HS-27A (cell line): Measurements from ENCODE around the gene CAMK2B.
"Not testable (repeated sequence)": the region's sequence is repeated elsewhere in the genome, so short reads cannot be mapped to it uniquely, and the experiment has no call there.

Source experiments
- DNase-seq: peaks from one replicate; pipeline ENCODE4 v3.0.0-alpha.2; 2012; ENCODE audit warnings: low read depth, missing footprints

The CAMK2B gene

DNA sequence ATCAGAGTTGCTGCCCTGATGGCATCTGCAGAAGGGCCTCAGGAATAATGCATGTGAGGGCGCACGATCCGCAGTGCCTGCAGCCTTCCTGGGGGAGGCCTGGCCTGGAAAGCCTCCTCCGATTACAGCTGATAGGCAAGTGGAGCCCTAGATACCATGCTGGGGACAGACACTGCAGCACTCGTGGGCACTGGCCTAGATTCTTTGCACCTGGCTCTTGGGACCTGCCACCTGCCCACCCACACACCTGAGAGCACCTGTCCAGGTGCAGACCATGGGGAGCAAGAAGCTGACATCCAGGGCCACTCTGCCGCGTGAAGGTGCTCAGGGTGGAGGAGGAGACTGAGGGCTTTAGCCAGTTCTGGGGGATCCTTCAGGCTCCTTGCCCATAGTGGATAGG, 109.9 kb downstream of the CAMK2B start:
- no peak for DNase-seq

DNA sequence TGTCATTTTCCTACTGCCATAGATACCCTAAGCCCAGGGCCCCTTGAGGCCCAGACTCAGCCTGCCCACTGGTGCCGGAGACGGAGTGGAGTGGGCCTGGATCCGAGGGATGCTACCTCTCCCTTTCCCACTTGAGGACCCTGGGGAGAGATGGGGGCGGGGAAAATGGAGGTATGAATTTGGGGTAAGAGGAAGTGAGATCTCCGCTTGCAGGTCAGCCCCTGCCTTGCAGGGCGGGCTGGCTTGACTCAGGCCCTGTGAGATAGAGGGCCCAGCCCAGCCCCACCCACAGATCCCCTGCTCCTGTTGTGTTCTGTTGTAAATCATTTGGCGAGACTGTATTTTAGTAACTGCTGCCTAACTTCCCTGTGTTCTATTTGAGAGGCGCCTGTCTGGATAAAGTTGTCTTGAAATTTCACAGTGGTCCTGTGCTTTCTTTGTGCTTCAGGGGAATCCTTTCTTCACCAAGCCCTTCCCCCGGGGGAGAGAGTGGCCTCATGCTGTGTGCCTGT, 111.5 kb downstream of the CAMK2B start:
- DNase-seq: no peak

DNA sequence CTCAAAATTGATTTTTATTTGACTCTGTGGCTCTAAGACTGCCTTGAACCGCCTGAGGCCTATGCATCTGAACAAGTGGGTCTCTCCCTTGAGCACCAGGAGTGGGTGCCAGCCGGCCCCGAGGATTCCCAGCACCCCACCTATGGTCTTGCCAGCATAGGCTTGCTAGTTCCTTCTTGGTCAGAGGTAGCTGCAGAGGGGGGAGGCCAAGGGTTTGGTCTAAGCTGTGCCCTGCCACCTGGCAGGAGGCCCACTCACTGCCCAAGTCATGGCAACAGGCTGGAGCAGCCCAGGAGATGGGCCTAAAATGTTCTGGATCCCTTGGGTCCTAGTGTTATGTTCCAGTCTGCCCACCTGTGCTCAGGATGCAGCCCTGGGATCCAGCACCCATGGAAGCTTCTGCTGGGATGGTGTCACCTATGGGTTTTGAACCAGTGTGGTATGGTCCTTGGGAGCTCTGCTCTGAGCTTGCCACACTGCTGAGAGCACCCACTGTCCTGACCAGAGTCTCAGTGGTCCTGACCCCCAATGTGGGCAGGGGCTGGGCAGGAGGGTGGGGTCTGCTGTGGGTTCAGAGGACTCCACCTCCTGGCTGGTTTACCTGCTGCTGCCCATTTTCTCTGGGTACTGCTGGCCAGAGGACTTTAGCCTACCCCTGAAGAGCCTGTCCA, 112.1 kb downstream of the CAMK2B start:
- no peak for DNase-seq

DNA sequence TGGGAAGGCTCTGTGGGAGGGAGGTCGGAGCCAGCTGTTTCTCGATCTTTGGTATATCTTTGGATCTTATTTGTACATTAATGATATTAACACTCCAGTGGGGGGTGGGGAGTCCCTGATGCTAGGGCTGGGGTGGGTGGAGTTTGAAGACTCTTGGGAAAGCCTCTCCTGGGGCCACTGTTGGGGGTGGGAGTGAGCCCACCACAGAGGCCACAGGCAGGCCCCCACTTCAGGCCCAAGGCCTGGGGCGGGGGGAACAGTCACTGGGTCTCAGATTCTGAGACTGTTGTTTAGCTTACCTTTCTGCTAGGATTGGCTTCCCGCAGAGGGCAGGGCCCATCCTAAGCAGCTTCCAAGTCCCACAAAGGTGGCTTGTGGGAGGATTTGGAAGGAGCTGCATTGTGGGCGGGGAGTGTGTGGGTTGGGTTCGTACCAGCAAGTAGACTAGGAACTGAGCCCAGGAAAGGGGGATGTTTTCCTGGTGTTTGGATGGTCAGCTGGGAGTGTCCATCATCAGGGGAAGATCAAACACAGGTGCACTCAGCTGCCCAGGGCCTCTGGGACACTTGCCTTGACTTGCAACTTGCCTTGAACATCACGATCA, 112.7 kb downstream of the CAMK2B start:
- no peak for DNase-seq

DNA sequence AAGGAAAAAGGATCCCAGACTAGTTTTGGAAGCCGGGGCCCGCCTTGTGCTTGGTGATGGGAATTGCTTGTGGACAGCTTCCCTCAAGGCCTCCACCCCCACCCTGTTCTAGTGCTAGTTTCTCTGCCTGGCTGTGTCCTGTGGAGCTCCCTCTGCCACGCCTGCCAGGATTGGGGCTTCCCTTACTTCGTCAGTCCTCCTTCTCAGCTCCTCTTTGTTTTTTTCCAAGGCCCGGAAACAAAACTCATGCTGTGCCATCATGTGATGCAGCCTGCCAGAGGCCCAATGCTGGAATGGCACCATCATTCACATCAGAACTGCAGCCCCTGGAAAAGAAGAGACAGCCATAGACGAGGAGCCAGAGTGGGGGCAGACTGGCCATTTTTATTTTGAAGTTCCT, 113.4 kb downstream of the CAMK2B start:
- DNase-seq: no peak

DNA sequence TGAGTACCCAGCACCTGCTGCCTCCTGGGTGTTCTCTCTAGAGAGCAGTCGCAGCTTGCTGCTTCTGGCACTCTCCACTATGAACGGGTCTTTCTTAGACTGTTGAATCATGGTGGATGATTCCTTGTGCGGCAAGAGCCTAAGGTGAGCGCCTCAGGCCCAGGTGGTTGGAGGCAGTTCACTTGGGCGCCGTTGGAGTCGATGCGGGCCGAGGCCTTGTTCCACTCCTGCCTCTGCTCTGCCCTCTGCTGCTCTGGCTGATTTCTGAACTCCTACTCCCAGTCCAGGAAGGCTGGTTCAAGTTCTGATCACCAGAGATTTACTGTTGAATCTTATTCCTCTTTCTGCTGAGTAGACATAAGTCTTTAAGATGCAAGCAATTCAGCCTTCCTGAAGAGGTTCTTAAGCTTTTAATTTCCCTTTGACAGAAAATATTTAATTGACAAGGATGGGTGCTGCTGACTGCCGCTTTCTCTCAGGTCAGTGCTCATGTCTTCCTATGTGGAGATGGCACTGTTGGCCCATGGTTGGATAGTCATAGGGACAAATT, 114.2 kb downstream of the CAMK2B start:
- no peak for DNase-seq

DNA sequence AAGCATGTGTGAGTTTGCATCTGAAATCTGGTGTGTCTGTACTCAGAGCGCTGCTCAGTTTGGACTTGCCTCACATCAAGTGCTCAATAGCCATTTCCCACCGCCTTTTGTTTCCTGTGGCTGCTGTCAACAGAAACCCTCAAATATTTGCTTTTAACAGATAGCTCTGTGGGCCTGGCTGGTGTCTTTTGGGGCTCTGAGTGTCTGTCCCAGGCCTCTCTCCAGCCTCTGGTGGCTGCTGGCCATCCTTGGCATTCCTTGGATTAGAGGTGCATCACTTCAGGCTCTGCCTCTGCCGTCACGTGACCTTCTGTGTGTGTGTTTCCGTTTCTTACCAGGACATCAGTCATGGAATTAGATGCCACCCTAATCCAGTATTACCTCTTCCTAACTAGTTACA, 115.3 kb downstream of the CAMK2B start:
- DNase-seq: no peak

DNA sequence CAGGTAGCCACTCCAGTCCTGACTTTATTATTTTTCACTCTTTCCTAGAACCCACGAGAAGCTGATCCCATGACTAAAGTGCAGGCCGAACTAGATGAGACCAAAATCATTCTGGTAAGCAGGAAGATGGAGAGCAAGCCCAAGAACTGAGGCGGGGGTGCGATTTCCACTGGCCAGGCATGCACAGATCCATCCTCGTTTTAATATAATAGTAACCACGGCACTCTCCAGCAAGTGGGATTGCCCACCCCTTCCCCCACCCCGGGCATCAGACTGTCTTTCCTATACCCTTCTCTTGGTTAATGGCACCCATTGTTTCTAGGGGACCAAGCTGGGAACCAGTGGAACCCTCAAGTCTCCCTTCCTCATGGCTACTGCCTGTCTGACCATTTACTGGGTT, 117.3 kb downstream of the CAMK2B start:
- no peak for DNase-seq

DNA sequence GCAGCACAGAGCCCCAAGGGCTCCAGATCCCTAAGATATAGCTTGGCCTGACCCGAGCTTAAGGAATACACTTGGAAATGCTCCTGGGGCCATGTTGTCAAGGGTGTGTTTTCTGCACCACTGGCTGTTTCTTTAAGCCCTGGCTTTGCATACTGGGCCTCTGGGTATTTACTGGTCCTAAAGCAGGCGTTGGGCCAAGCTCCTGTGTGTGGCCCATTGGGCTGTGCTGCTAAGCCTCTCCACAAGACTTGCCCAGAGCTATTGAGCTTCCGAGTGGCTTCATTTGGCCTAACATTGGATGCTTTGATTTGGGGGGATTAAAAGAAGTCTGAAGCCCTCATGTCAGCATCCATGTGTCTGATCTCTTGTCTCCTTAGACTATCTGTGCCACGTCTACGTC, 119.4 kb downstream of the CAMK2B start:
- DNase-seq: no peak

DNA sequence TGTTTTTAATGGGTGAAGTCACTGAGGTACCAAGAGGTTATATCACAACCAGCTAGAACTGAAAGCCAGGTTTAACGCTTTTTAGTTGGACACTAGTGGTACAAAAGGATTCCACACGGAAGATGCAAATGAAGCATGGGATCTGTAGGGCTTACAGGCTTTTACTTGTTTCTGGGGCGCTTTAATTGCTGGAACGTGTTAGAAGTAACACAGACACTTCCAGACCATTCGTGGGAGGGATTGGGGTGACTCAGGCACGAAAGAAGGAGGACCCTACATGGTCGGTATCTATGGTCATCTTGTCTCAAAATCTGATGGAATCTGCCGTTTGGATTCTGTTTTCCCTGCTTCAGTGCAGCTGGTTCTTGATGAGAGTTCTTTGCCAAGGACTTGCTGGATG, 123.6 kb downstream of the CAMK2B start:
- DNase-seq: no peak

DNA sequence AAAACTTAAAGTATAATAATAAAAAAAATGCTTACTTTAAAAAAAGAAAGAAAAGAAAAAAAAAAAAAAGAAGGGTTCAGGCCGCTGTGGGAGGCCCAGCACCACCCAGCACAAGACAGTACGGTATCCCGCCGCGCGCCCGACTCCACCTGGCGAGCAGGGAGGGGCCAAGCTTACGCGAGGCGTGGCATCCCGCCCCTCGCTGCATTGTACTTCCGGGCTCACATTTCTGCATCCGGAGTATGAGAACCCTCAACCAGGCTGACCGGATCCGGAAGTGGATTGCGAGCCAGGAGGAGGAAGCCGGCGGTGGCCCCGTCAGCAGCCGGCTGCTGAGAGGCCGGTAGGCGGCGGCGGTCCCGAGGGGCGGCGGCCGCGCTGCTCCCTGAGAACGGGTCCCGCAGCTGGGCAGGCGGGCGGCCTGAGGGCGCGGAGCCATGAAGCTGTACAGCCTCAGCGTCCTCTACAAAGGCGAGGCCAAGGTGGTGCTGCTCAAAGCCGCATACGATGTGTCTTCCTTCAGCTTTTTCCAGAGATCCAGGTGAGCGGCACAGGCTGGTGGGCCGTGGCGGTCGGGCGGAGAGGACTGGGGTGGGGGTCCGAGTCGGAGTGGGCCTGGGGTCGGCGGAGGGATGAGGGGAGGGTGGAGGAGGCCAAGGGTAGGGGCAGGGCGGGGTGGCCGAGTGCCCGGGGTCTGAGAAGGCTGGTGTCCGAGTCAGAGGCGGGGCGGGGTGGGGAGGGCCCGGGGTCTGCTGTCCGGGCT, 124.5 kb downstream of the CAMK2B start, which contains the start of gene YKT6:
YKT6 (plus strand) TSS at position 280 of the 763 bp plus-strand sequence; CDS start at position 438, 158 bp downstream.
- peak; percentile 73 for DNase-seq

DNA sequence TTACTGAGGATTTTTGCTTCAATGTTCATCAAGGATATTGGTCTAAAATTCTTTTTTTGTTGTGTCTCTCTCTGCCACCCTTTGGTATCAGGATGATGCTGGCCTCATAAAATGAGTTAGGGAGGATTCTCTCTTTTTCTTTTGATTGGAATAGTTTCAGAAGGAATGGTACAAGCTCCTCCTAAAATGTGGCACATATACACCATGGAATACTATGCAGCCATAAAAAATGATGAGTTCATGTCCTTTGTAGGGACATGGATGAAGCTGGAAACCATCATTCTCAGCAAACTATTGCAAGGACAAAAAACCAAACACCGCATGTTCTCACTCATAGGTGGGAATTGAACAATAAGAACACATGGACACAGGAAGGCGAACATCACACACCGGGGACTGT, 125.2 kb downstream of the CAMK2B start:
- not testable (repeated sequence) for DNase-seq

DNA sequence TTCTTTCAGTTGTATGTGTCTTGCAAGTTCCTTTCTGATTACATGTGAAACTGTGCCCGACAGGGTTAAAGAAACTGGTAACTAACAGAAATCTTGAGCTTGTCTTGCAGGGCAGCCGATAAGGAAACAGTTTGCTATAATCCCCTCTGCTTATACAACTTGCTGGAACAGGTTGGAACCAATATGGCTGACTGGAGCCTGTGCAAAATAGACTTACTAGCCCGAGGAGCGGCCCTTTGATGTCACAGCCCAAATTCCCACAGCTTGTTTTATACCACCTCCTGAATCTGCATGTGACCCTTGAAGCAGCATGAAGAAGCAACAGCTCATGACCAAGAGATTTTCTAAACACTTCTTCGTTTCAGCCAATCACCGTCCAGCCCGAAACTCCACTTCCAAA, 127.9 kb downstream of the CAMK2B start:
- DNase-seq: no peak

DNA sequence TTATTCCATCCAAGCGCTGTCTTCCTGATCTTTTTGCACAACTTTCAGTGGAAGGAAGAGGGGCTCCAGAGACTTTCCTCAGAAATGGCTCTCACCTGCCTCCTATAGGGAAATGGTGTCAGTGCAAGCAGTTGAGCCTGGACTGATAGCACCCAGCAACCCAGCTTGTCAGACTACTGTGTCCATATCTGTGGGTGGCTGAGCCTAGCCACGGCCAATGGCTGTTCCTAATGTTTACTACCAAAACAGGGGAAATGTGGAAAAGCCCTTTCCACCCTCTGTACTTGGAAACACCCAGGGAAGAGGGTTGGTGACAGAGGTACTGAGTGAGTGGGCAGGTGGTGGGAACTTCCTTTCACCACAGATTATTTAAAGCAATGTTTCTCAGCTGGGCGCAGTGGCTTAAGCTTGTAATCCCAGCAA, 128.9 kb downstream of the CAMK2B start:
- DNase-seq: no peak

DNA sequence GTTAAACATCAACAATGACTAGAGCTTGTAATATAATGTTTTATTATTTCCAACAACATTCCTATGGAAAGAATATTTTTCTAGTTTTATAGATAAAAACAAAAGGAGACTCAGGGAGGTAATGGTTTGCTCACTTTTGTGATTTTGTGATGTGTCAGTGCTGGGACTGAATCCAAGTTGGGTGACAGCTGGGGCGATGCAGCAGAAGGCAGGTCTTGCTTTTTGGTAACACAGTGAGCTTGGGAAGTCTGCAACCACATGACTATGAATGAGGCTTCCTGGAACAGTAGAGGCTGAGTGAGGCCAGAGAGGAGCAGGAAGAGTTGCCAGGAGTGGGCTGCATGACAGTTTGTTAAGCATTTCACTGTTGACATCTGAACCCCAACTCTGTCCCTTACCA, 129.5 kb downstream of the CAMK2B start:
- no peak for DNase-seq

DNA sequence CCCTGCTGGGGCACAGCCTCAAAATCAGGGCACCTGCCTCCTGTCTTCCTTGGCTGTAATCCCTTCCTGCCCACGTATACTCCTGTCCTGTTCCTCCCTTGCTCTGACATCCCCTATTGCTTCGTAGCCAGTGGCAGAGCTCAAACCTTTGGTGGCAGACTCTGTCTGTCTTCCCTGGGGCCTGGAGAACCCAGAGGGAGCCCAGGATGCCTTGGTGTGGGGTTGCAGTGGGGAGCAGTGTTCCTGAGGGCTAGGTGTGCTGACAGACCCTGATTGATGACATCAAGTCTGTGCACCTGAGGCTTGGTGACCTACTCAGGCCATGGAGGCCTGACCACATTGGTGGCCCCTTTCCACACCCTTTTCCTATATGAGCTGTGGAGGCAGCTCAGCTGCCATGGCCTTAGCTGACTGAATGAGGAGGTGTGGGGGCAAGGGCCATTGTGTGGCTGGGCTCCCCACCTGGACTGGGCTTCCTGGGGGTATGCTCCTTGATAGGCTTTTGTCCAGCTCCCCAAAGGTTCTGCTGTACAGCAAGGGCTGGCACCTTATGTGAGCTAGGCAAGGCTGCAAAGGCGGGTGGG, 130.7 kb downstream of the CAMK2B start:
- DNase-seq: no peak

DNA sequence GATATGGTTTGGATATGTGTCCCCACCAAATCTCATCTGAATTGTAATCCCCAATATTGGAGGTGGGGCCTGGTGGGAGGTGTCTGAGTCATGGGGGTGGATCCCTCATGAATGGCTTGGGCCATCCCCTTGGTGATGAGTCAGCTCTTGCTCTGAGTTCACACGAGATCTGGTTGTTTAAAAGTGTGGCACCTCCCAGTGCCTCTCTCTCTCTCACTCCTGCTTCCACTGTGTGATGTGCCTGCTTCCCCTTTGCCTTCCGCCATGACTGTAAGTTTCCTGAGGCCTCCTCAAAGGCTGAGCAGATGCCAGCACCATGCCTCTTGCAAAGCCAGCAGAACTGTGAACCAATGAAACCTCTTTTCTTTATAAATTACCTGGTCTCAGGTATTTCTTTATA, 131.3 kb downstream of the CAMK2B start:
- DNase-seq: no peak

DNA sequence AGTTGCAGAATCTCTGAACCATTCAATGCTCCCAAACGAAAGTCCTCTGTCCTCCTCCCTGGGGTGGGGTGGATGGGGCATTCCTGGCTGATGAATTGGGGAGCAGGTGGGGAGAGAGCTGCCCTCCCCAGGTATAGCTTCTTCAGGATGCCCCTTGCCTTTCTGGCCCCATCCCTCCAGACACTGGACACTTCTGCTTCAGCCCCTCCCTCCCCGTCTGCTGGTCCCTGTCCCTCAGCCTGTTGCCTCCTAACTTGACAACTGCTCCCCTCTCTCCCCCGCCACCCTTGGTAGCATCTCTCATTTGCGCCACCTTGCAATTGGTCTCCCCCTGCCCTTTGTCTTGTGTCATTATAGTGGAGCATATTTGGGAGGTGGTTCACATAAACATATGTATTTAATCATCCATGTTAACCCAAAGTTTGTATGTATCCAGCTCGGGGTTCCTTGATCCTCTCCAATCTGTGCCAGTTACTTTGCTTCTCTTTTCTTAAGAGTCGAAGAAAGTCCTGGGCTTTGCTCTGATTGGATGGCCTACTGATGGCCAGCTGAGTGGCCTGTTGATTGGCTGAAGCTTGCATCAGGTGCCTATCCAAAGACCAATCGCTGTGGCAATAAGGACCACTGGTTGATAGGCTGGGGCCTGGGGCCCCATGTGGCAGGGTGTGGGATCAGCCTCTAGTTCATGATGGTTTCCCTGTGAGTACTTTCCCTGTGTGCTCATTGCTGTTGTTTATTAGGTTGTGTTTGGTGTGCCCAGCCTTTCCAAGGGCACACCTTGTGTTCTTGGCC, 132.2 kb downstream of the CAMK2B start:
- DNase-seq: no peak

DNA sequence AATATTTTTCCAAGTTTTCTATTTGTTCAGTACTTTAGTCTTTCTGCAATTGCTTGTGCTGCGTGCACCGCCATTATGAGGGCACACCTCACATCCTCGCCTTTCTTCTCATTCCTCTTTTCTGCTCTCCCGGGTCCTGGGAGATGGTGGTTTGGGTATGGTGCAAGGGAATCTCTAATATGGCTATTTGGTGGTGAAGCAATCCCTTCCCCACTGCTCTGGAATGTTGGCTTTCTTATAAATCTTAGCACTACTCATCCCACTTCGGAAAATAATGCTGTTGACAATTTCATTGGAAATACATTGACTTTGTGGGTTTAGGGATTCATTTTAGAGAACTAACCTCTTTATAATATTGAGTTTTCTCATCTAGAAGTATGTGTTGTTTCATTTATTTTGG, 134.2 kb downstream of the CAMK2B start:
- no peak for DNase-seq

DNA sequence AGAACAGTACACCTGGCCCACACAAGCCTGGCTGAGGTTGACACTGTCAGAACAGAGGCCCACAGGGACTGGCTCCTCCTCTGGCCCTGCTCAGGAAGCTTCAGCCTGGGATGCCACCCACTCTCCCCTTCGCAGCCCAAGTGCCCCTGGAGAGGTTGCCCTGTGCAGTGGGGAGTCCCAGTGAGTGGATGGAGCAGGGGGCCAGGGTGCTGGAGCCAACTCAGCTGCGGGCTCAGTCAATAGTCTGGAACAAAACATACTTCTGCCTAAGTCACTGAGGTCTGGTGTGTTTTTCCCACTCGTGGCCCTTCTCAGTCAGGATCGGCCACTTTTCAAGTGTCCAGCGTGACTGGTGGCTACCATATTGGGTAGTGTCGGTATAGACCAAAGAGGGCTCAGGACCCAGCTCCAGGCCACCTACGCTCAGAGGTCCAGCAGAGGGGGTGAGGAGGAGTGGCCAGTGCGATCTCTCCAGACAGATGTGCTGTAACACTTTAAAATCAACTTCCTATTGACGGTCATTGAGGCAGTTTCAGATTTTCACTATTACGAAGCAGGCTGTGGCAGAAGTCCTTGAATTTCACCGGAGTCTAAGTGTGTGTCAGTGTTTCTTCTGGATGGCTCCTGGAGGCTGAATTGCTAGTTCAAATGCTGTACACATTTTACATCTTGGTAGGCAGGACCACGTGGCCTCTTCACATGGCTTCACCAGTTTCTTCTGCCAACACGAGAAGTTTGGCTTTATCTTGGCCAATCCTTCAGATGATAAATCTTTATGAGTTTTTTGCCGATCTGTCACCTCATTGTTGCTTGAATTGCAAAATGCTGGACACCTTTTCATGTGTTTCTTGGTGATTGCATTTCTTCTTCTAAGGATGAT, 135.2 kb downstream of the CAMK2B start:
- no peak for DNase-seq
